ENCODE measurements around the gene MRC1.

Gene MRC1

DNA sequence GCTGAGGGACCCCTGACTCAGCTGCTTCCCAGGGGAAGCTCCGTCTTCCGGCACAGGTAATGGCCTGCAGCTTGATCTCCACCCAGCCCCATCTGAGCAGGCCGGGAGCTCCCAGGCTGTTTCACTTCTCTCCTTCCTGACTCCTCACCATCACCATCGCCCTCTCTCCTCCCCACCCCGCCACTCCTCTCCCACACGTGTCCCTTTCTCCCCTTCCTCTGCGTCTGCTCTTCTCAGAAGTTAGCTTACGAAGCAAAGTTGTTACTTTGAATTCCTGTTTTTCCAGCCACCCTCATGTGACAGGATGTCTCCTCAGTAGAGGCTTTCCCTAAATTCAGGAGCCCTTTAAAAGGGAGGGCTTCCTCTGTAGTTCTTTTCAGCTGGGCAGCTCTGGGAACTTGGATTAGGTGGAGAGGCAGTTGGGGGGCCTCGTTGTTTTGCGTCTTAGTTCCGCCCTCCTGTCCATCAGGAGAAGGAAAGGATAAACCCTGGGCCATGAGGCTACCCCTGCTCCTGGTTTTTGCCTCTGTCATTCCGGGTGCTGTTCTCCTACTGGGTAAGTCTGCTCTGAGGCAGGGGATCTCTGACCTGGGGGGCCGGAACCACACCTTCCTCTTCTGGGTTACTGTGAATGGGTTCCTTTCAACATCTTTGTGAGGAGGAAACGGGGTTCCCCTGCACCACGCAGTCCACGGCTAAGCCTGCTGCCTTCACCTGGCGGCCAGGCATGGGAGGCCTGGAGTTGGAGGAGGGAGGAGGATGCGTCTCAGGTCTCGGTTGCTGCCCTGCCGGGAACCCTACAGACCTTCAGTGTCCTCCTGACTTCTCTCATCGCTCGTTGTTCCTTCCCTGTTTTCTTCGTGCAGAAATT is at the start of gene MRC1:
TSS of gene MRC1 (plus strand) at position 378 of the 871 bp plus-strand sequence. CDS start at position 496, 118 bp downstream.
- DNase-seq (ENCODE audit: low read depth in 1 of 2, low spot score in 1 of 2): no peak

DNA sequence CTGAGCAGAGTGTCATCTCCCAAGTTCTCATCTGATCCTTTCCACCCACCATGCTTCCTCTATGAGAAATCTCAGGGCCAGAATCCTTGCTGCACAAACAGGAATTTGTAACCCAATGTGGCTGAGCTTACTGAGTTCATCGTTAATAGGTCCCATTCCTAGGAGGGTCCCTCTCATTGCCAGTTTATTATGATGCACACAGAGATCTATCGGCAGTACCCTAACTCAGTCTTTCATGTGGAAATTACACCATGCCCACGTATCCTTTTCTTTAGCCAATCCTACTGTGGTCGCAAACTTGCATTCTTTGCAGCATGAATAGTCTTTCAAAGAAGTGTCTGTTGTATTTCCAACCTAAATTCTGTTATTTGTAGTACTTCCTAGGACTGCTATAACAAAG is 45.0 kb upstream of the MRC1 start:
- DNase-seq (ENCODE audit: low read depth in 1 of 2, low spot score in 1 of 2): no peak

DNA sequence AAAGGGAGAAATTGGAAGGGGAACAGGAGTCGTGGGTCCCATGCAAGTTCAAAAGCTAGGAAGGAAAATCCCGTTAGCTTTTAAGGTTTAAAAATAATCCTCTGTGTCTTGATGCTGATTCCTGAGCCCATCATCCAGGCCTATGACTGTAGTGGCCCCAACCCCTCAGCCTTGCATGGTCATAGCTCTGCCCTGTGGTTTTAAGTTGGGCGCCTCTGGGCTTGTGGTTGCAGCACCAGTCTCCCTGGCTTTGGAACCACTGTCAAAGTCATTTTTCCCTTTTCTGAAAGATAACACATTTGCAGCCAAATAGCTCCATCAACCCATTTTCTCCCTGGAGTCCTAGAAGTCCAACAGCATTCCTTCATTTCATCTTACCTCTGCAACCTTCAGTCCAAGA is 43.5 kb upstream of the MRC1 start:
- DNase-seq (ENCODE audit: low read depth in 1 of 2, low spot score in 1 of 2): no peak

DNA sequence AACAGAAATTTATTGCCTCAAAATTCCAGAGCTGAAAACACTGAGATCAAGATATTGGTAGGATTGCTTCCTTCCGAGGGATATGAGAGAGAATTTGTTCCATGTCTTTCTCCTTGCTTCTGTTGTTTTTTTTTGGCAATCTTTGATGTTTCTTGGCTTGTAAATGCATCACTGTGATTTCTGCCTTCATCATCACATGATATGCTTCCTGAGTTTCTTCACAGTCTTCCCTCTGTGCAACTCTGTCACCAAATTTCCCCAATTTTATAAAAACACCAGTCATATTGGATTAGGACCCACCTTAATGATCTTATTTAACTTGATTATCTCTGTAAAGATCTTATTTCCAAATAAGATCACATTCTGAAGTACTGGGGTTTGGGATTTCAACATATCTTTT is 42.4 kb upstream of the MRC1 start:
- no peak for DNase-seq (ENCODE audit: low read depth in 1 of 2, low spot score in 1 of 2)

DNA sequence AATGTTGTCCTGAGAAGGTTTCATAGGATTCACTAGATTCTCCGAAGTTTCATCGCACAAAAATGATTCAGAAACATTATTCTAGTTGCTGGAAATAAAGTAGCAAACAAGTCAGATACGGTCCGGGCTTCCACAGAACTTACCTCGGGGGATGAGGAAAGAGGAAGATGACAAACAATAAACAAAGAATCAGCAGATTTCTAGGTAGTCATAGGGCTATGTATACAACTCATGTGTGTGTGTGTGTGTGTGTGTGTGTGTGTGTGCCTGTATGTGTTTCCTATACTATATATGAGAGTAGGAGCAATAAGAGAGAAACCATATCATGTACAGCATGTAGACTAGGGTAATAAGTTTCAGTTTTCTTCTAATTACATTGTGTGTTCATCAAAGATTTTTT is 40.7 kb upstream of the MRC1 start:
- DNase-seq (ENCODE audit: low read depth in 1 of 2, low spot score in 1 of 2): no peak

DNA sequence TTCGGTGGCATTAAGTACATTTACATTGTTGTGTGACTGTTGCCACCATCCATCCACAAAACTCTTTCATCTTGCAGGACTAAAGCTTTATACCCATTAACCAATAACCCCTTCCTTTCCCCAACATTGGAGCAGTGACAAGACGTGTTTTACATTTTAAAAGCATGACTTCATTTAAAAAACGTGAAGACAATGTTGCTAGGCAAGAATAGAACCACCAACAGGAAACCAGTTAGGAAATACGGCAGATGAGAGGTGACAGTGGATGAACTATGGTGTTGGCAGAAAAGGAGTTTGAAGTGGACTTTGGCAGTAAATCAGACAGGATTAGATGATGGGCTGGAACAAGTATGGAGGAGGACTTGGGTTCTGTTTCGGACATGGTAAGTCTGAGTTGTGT is 40.2 kb upstream of the MRC1 start:
- no peak for DNase-seq (ENCODE audit: low read depth in 1 of 2, low spot score in 1 of 2)

DNA sequence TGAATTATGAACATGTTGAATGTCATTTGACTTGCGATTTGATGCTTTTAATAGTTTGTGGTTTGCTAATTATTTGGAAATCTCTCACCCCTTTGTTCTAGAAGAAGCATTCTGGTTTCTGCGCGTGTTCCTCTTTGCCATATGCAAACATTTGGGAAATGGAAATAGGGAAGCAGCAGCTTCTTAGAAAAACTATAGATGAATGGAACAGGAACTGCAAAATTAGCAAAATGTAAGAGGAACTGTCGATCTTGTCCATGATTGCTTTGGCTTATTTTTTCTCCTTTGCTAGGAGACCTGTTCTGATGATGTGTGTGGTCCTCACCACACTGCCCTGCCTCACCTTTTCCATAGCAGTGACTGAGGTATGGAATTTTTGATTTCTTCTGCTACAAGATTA is 38.1 kb upstream of the MRC1 start:
- DNase-seq (ENCODE audit: low read depth in 1 of 2, low spot score in 1 of 2): no peak

DNA sequence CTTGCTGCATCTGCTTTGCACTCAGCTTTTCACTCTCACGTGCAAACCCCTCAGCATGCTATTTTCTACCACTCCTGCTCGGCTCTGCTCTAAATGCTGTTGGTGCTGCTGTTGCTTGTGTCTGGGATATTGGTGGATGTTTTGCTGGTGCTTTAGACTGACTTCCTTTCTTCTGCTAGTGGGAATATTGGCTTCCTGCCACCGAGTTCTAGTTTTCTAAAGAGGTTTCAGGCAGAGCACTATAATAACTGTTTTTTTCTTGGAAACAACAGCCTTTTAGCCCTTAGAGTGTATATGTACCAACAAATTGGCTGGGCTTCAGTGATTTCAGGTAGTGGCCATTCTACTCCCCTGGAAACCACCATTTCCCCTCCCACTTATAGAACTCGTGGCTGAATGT is 29.4 kb upstream of the MRC1 start:
- DNase-seq (ENCODE audit: low read depth in 1 of 2, low spot score in 1 of 2): no peak

DNA sequence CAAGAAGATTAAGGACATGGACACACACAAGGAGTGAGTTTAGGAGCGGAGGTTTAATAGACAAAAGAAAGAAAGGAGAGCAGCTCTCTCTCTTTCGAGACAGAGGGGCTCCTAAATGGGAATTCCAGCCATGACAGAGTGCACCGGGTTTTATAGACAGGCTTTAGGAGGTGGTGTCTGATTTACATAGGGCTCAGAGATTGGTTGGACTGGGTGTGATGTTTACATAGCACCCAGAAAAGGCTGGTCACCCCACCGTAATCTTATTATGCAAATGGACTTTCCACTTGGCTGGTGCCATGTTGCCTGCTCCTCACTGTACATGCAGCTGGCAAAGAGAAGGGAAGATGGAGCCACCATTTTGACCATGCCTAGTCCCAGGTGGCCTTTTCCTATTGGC is 28.4 kb upstream of the MRC1 start:
- DNase-seq (ENCODE audit: low read depth in 1 of 2, low spot score in 1 of 2): no peak

DNA sequence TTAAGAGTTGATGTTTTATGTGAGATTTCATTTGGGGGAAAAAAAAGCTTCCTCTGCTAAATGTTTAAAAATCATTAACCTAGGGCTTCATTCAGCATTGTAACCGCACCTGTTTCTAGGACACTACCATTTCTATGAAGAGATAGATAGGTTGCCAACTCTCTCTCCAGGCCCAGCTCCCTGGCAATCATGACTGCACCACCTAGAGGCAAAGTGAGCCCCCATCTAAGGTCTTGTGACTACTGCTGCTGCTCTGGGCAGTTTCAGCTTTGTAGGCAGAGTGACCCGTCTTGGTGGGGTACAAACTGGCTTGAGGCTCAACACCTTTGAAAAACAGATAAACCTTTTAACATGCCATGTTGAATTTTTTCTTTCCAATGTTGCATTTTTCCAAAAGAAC is 27.3 kb upstream of the MRC1 start:
- no peak for DNase-seq (ENCODE audit: low read depth in 1 of 2, low spot score in 1 of 2)

DNA sequence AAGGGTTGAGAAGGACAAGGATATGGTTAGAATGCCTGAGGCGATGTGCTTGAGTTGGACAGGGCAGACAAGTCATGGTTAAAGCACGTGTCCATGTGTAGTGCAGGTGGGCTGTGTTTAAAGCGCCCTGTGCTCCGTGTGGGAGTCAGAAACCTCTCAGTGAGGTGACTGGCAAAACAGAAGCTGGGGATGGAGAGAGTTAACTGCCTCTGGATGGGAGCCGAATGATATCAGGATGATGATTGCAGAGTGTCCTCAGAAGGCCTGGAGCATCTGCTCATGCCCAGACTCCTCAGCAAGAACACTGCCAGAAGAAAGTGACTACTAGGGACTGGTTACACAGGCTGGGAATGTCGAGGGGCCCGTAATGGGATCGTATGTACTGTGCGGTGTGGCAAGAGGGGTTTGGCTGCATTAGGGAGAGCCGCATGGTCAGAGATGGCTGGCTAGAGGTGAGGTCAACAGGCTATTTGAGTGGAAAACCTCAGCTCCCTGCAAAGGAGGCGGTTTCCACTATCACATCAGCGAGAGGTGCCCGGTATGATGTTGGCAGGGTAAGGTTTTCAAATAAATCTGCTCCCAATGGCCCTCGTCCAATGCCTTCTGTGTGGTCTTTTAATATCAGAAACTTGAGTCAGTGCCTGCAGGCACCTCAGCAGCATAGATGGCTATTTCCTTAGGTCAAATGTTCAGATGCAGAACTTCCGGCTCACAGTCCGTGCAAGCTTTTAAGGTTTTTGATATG is 26.1 kb upstream of the MRC1 start:
- DNase-seq (ENCODE audit: low read depth in 1 of 2, low spot score in 1 of 2): no peak

DNA sequence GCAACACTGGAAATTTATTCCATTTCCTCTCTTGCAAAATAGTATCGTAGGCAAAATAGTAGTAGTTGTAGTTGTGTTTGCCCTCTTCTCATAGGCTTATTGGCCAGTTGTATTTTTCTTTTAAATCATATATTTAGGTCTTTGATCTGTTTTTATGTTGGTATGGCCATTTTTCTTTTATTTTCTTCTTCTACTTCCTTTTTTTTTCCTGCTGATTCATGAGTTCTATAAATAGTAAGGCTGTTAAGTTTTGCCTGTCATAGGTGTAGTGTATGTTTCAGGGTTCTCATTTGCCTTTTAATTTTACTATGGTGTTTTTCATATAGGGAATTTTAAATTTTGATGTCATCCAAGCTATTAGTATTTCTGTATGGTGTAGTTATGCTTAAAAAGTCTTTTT is 25.4 kb upstream of the MRC1 start:
- no peak for DNase-seq (ENCODE audit: low read depth in 1 of 2, low spot score in 1 of 2)

DNA sequence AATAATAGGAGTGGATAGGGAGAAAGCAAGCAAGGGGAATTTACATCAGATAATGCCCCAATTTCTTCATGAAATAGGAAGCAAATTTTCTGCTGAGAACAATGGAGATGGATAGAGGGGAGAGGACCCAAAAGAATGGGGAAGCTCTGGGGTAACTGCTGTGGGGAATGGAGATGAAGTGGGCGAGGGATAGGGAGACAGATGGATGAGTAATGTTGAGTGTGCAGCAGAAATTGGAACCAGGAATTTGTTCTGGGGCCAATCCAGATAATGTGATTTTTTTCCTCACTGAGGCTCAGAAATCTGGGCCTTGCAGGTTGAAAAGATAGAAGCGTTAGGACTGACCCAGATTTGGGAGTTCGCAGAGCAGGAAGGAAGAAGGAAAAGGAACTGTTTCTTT is 24.5 kb upstream of the MRC1 start:
- no peak for DNase-seq (ENCODE audit: low read depth in 1 of 2, low spot score in 1 of 2)

DNA sequence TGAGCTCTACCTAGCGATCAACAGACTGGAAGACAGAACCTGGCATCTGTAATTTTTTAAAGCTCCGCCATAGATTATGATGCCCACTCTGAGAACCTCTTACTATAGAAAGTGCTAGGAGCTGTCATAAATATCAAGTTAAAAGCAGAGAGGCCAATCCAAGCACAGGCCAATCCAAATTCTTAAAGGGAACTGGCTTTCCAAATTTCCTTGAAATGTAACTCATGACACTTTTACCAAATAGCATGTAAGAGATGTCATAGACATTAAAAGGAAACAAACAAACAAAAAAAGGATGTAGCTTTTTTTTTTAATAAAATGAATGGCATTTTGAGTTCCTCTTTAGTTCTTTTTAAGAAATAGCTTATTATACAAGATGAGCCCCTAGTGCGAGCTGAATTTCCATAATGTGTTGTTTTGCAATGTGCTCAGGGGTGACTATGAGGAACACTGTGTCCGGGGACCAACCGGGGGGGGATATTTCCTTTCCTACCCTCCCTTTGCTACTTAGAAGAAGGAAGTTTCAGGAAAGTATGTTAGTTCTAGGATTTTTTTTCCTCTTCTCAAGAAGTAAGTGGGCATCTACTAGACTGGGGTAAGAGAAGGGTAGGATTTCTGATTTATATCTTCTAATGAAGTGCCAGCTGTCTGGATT is 23.7 kb upstream of the MRC1 start:
- no peak for DNase-seq (ENCODE audit: low read depth in 1 of 2, low spot score in 1 of 2)

DNA sequence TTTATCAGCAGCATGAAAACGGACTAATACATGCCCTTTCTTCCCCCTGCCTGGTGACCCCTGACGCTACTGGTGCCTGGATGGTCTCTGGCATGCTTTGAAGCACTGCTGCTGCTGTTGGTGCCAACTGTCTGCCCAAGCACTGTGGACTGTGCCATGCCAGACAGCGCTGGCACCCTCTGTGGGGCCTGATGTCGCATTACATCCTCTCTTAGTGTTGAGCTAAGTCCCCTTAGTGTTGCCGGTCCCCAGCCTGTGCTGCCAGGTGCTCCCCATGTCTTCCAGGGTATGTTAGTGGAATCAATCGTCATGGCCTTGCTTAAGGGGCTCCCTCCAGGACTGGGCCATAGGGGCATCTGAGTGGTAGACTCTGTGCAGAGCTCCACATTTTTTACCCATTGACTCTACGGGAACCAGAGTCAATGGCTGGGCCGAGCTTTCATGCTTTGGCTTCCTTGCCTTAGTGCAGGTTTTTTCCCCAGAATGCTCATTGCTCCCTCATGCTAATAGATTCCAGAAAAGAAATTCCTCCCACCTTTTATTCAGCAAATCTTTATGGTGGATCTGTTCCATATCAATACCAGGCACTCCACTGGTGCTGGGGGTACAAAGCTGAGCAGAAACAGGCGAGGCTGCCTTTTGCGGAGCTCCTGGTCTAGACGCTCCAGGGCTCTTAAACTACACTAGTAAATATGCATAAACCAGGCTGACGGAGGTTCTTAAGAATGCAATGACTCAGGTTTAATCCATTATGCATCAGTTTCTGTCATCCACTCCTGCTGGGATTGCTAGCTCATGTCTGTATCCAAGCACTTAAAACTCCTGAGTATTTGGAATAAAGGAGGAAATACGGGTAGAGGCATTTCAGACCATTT is 21.8 kb upstream of the MRC1 start:
- DNase-seq (ENCODE audit: low read depth in 1 of 2, low spot score in 1 of 2): no peak

DNA sequence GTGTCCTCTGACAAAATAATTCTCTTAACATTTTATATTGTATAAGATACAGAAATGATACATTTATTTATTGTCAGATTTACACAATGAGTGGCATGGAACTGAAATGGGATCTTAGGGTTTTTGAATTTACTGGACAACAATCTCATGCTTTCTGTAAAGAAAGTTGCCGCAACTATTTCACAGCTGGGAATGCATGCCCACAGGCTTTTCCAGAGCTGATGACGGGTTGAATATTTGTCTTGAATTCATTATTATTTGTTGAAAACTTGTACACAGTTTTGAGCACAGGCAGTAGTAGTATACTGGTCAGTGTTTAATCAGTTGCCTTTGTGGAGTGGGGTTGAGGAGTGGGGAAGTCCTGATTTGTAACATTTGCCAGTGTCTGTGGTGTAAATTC is 20.5 kb upstream of the MRC1 start:
- no peak for DNase-seq (ENCODE audit: low read depth in 1 of 2, low spot score in 1 of 2)

DNA sequence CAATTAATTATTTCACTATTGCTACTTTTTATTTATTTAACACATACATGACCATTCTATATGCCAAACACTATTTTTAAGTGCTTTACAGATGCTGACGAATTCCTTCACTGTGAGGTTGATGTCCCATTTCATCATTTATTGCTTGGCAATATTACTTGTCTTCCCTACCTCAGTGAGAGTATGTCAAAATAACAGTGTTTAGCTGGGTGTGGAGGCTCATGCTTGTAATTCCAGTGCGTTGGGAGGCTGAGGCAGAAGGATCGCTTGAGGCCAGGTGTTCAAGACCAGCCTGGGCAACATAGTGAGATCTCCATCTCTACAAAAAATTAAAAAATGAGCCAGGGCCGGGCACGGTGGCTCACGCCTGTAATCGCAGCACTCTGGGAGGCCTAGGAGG is 19.8 kb upstream of the MRC1 start:
- no peak for DNase-seq (ENCODE audit: low read depth in 1 of 2, low spot score in 1 of 2)

DNA sequence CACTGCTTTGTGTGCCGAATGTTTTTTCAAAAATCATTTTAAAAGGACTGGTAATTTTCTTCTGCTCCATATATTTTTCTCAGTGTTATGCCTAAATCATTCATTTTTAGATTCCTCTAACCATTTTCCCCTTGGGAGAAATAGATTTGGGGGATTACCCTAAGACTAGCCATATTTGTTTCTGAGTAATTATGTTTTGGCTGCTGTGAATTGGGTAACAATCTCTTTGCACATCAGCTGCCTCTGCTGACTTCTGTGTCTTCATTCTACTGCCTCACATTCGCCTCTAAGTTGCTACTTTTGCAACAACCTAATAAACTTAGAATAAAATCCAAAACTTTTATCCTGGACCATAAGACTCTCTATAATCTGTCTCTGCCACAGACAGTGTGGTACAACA is 18.5 kb upstream of the MRC1 start:
- no peak for DNase-seq (ENCODE audit: low read depth in 1 of 2, low spot score in 1 of 2)

DNA sequence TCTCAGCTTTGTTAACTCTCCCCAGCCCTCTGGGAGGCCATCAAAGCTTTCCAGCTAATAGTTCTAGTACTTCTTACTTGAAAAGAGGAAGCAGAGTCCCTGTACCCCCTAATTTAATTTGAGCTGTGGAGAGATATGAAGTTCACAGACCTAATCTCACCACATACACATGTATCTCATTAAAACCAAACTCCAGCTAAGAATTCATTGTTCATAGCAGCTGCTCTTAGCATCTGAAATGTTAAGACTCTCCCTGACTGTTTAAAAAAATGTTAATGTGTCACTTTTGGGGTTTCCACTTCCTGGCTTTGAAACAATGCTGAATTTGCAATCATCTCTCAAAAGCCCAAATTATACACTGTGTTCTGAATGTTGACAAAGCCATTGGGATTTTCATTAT is 16.2 kb upstream of the MRC1 start:
- DNase-seq (ENCODE audit: low read depth in 1 of 2, low spot score in 1 of 2): no peak

DNA sequence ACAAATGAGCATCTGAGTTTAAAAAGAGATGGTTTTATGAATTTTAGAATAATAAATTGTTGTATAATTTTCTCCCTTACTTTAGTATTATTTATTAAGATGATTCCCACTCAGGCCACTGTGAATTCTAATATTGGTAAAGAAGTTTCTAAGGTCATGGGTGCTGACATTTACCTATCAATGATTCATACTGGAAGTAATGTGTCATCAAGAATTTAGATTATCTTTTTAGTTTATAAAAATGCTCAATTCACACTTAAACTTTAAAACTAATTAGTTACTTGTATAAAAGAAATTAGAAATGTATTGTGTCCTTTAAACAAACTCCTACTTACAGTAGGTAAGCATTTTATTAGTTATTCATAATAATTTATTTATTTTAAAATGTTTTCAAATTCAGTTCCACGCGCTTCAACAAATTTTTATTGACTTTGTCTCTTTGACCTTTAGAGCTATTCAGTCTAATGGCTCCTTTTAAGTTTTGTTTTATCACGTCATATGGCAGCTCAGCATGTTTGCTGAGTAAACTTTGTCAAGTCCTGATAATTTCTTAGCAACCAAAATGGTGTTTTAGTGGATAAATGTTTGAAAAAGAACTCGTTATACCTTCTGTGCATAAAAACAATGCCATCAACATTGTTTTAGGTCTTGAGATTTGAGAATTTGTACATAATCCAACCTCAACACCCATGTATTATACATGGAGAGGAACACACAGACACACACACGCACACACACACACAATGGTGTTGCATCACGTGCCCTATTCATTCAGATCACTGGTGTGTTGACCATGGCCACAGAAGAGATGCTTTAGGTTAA is 15.1 kb upstream of the MRC1 start:
- no peak for DNase-seq (ENCODE audit: low read depth in 1 of 2, low spot score in 1 of 2)
